Measurements from ENCODE around the gene BEND6. TPM values are rescaled to one million over a fixed set of nuclear protein-coding genes. Genes with fewer than 3 reads are reported as not detected.

BEND6 gene, protein sequence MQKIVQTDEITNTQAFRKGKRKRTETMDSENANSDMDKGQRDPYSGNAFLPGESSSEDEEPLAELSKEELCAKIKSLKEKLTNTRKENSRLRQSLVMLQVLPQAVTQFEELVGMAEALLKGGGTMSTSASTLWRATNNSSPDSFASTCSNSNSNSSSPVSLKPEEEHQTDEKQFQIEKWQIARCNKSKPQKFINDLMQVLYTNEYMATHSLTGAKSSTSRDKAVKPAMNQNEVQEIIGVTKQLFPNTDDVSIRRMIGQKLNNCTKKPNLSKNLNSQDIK
- total RNA-seq, result 0.19 and 0.33 TPM in 2 replicates

GRCh38 chr6:56954403-56955170 is at the start of gene BEND6:
Gene BEND6, plus strand, starts transcription at chr6:56955107. Its CDS starts 26,704 bp downstream, at chr6:56981811.

DNA sequence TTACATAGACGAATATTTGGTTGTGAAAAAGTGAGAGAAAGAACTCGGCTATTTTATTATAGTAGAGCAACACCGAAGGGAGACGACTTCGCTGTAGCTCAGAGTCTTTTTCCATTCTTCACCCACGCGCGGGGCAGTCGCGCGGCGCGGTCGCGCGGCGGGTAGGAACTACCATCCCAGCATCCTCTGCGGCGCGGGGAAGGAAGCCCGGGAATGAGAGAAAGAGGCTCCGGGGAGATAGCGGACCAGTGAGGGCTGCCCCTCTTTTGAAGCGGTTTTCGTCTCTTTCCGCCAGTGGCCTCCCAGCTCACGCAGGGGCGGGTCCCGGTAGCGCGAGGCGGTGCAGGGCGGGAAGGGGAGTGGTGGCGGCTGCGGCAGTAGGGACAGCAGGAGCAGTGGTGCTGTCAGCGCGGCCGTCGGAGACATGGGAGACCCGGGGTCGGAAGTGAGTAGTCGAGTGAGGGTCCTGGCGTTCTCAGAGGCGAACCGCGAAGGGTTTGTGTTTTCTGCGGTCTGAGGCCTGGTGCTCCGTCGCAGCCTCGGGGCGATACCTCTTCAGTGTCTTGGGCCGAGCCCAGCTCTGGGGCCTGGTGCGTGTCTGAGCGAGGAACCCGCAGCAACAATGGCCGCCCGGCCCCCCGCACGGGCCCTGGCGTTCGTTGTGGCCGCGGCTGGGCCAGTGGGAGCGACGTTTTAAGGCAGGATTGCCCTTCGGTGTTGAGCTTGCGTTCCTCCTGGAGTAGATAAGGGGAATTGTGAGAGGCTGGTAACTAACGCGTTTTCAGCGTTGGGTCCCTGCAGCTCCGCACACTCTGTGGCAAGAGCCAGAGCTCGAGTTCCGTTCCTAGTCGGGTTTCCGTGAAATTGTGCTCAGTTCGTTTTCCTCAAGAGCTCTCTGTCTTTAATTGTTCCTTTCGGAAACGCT is 91.7 kb downstream of the BEND6 start, which contains the start of gene KIAA1586:
Gene KIAA1586 (plus strand): TSS at position 362 of the 925 bp plus-strand sequence. CDS start 63 bp downstream, at position 425.

Small RNA genes lying within 50 kb of the gene (small RNA-seq; reads per million reads assigned to genes)
- gene FTH1P15 (not detected), gene RNU6-626P (not detected)

Other genes starting within 250 kb of the BEND6 start
- gene KIAA1586, start 91.6 kb downstream of the BEND6 start, total RNA-seq, result 13.7 and 15.0 TPM in 2 replicates
- 76.8 and 78.6 TPM in 2 replicates for gene ZNF451, start 135.1 kb downstream of the BEND6 start, total RNA-seq
- 2.3 and 2.7 TPM in 2 replicates for gene BAG2, start 217.2 kb downstream of the BEND6 start, total RNA-seq

Data from vein endothelial cell (primary cell).